ENCODE data around the gene EFS. TPM values are rescaled to one million over a fixed set of nuclear protein-coding genes. Genes with fewer than 3 reads are reported as not detected.

Gene EFS
- total RNA-seq, 1 experiment from 2014 or later = not detected

DNA sequence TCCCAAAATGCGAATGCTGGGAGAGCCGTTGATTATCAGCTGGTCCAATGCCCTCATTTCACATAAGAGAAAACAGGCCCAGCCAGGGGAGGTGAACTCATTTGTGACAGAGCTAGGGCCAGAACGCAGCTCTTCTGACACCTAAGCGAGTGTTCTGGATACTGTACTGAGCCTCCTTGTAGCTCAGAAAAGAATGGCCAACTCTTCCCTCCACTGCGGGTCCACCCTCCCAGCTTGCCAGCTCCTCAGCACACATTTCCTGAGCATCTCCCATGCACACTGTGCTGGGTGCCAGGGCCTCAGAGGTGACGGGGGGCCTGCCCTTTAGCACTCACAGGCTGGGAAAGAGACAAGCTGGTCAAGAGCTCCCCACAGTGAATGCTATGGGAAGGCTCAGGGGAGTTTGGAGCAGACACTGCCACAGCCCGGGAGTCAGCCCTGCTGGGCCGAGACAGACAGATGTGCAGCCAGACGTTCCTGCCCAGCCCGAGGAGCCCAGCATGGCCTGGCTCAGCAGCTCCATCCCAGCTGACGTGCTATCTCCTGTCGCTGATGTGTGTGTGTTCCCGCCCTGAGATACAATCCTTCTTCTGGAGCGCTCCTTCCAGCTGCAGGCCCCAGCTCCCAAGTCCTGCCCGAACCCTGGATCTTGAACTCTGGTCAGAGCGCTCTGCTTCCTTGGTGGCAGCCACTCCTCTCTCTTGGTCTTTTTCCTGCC is 15.4 kb upstream of the EFS start:
- DNase-seq (ENCODE audit: low read depth, low spot score) (no peak), ATAC-seq (peak; percentile 70)
- in situ Hi-C loops (cut with HindIII; ENCODE audit: low pct_unique_long_range_greater_than_20kb, low sequenced_read_pairs) = no loop called here
- intact Hi-C loops (cut with micrococcal nuclease; ENCODE audit: unreplicated experiment) = loop anchor here (5.0 kb wide), 1 partner anchor 53 kb away; no protein-coding TSS in a partner anchor
- CTCF ChIA-PET = interaction anchor here (1.0 to 1.4 kb wide), 5 partner anchors 15 to 260 kb away, joined by 3 to 8 read pairs (median 4); no protein-coding TSS in a partner anchor
- Histone ChIP-seq H3K4me3 (ENCODE audit: low read depth in 2 of 2, low read length in 2 of 2) (no peak overlapping the region), H3K27me3 (ENCODE audit: control insufficient read depth, insufficient read depth, low read length) (no peaks in the 10 kb centered on the region), H3K36me3 (ENCODE audit: control insufficient read depth, insufficient read depth, low read length) (no peaks in the 10 kb centered on the region), H3K9me3 (ENCODE audit: control insufficient read depth, insufficient read depth, low read depth, low read length) (no peaks in the 10 kb centered on the region), H3K4me1 (ENCODE audit: control insufficient read depth, insufficient read depth, low read length) (no peaks in the 10 kb centered on the region), H3K27ac (ENCODE audit: low read length) (no peak overlapping the region)
- no TSS peak for BruUV-seq (replicated peaks)
- TF ChIP-seq, protein P1, sequence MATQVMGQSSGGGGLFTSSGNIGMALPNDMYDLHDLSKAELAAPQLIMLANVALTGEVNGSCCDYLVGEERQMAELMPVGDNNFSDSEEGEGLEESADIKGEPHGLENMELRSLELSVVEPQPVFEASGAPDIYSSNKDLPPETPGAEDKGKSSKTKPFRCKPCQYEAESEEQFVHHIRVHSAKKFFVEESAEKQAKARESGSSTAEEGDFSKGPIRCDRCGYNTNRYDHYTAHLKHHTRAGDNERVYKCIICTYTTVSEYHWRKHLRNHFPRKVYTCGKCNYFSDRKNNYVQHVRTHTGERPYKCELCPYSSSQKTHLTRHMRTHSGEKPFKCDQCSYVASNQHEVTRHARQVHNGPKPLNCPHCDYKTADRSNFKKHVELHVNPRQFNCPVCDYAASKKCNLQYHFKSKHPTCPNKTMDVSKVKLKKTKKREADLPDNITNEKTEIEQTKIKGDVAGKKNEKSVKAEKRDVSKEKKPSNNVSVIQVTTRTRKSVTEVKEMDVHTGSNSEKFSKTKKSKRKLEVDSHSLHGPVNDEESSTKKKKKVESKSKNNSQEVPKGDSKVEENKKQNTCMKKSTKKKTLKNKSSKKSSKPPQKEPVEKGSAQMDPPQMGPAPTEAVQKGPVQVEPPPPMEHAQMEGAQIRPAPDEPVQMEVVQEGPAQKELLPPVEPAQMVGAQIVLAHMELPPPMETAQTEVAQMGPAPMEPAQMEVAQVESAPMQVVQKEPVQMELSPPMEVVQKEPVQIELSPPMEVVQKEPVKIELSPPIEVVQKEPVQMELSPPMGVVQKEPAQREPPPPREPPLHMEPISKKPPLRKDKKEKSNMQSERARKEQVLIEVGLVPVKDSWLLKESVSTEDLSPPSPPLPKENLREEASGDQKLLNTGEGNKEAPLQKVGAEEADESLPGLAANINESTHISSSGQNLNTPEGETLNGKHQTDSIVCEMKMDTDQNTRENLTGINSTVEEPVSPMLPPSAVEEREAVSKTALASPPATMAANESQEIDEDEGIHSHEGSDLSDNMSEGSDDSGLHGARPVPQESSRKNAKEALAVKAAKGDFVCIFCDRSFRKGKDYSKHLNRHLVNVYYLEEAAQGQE (IDR thresholded peaks at IDR 0.05; ENCODE audit: insufficient read depth in 1 of 2, low read depth in 2 of 2, low read length in 1 of 2) = no peak
- no peak for TF ChIP-seq POLR2AphosphoS5 (IDR thresholded peaks at IDR 0.05; ENCODE audit: low read depth, low read length)
- TF ChIP-seq CTCF (IDR thresholded peaks at IDR 0.05) = peak; percentile 58; the same call in 1 of the 2 replicates
- TF ChIP-seq SIN3A (IDR thresholded peaks at IDR 0.05; ENCODE audit: borderline replicate concordance, insufficient read depth, low read depth, low read length) = no peak
- TF ChIP-seq TCF7L2 (IDR thresholded peaks at IDR 0.05; ENCODE audit: low read depth, low read length) = no peak
- POLR2A ChIA-PET = interaction anchor here (0.6 to 0.7 kb wide), 2 partner anchors 59 to 128 kb away, joined by 3 to 5 read pairs; partner anchors contain the start of gene PABPN1

GRCh38 chr14:23379366-23380196 is 14.6 kb upstream of the EFS start:
- ChIA-PET CTCF (interaction anchor here (1.0 to 1.4 kb wide), 5 partner anchors 15 to 259 kb away, joined by 3 to 8 read pairs (median 4); no protein-coding TSS in a partner anchor), POLR2A (interaction anchor here (0.7 kb wide), 1 partner anchor 128 kb away, joined by 3 read pairs; no protein-coding TSS in a partner anchor)
- no peaks in the 10 kb centered on the region for H3K4me1 ChIP-seq (ENCODE audit: control insufficient read depth, insufficient read depth, low read length)
- no peak overlapping the region for H3K4me3 ChIP-seq (ENCODE audit: low read depth in 2 of 2, low read length in 2 of 2)
- DNase-seq (ENCODE audit: low read depth, low spot score) = peak; percentile 36
- intact Hi-C loops (cut with micrococcal nuclease; ENCODE audit: unreplicated experiment) = loop anchor here (5.0 kb wide), 1 partner anchor 52 kb away; no protein-coding TSS in a partner anchor
- no peak overlapping the region for H3K27ac ChIP-seq (ENCODE audit: low read length)
- no peaks in the 10 kb centered on the region for H3K27me3 ChIP-seq (ENCODE audit: control insufficient read depth, insufficient read depth, low read length)
- peak; percentile 84 for ATAC-seq
- no peaks in the 10 kb centered on the region for H3K36me3 ChIP-seq (ENCODE audit: control insufficient read depth, insufficient read depth, low read length)
- no peaks in the 10 kb centered on the region for H3K9me3 ChIP-seq (ENCODE audit: control insufficient read depth, insufficient read depth, low read depth, low read length)
- in situ Hi-C loops (cut with HindIII; ENCODE audit: low pct_unique_long_range_greater_than_20kb, low sequenced_read_pairs) = no loop called here
- BruUV-seq (replicated peaks) = no TSS peak
- TF ChIP-seq CTCF (IDR thresholded peaks at IDR 0.05) (peak; percentile 91), POLR2AphosphoS5 (IDR thresholded peaks at IDR 0.05; ENCODE audit: low read depth, low read length) (no peak)

All from Panc1 (cell line).